Activated CD4-positive, alpha-beta T cell treated with anti-CD3 and anti-CD28 coated beads, Interleukin-2, Interleukin-4, amounts not matched to agents 100 ng/mL and 50 ng/mL, durations not matched to agents 16 hours and 8 hours (primary cell): ENCODE results near the gene PILRA.
"Not testable (repeated sequence)": the region's sequence is repeated elsewhere in the genome, so short reads cannot be mapped to it uniquely, and the experiment has no call there.

Source experiments
- DNase-seq: peaks from one replicate; pipeline ENCODE4 v3.0.0-alpha.2; 2020; ENCODE audit warnings: low spot score

PILRA gene

GRCh38 chr7:100434297-100435144 is 61.2 kb downstream of the PILRA start:
- DNase-seq = no peak

GRCh38 chr7:100435401-100436304 is 62.4 kb downstream of the PILRA start:
- DNase-seq = peak; percentile 23

- no peak for DNase-seq
Measured at GRCh38 chr7:100437150-100438100, 64.1 kb downstream of the PILRA start.

GRCh38 chr7:100438172-100438571 is 64.9 kb downstream of the PILRA start:
- DNase-seq = no peak

DNA sequence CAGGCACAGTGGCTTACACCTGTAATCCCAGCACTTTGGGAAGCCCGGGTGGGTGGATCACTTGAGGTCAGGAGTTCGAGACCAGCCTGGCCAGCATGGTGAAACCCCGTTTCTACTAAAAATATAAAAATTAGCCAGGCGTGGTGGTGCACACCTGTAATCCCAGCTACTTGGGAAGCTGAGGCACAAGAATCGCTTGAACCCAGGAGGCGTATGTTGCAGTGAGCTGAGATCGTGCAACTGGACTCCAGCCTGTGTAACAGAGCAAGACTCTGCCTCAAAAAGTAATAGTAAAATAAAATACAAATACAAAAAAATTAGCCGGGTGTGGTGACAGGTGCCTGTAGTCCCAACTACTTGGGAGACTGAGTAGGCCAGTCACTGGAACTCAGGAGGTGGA is 65.4 kb downstream of the PILRA start:
- DNase-seq = not testable (repeated sequence)

DNA sequence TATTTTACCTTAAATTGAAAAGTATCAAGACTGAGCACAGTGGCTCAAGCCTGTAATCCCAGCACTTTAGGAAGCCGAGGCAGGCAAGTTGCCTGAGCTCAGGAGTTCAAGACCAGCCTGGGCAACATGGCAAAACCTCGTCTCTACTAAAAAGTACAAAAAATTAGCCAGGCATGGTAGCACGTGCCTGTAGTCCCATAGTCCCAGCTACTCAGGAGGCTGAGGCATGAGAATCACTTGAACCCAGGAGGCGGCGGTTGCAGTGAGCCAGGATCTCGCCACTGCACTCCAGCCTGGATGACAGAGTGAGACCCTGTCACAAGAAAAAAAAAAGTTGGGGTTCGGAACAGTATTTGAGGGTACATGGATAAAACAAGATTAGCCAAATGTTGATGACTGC is 66.0 kb downstream of the PILRA start:
- DNase-seq = not testable (repeated sequence)

DNA sequence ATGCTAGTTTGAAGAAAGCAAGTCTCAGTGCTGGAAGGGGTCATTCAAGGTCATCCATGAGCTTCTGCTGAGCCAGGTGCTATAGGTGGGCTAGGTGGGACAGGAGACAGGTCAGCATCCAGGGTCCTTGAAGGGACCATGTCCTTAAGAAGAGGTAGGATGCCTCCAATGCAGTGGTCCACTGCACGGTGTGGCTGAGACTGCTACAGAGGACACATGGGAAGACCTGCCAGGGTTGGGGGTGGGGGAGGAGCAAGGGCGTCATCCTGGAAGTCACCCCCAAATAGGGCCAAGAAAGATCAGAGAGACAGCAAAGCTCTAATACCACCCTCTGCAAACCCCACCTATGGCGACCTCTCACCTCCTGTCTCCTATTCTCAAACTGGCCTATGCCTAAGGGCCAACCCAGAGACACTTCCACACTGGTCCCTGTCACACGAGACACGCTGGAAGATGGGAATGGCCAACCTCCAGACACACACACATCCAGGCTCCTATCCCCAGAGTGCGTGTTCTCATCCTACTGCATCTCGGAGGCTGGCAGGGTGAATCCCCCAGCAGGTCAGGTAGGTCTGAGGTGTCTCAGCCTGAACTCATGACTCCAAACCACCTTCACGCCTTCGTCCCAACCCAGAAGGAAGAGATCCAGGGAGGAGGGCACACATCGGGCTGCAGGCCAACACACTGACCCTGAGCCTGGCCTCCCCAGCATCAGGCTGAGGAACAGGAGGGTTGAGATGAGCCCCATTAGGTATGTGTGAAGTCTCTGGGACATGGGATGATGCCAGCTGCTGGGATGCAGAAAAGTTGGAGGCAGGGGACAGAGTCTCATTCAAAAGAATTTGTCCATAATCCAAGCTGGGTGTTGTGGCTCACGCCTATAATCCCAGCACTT is 68.6 kb downstream of the PILRA start:
- DNase-seq = no peak

GRCh38 chr7:100443096-100443840 is 70.0 kb downstream of the PILRA start:
- DNase-seq = no peak

- no peak for DNase-seq
Measured at GRCh38 chr7:100444311-100445278, 71.3 kb downstream of the PILRA start.

- no peak for DNase-seq
Measured at GRCh38 chr7:100446040-100446439, 72.8 kb downstream of the PILRA start.

DNA sequence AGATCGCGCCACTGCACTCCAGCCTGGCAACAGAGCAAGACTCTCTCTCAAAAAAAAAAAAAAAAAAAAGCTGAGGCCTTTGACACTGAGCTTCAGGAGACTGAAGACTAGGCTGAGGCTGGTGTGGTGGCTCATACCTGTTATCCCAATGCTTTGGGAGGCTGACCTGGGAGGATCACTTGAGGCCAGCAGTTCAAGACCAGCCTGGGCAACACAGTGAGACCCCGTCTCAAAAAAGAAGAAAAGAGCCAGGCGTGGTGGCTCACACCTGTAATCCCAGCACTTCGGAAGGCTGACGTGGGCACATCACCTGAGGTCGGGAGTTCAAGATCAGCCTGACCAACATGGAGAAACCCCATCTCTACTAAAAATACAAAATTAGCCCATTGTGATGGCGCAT is 74.1 kb downstream of the PILRA start:
- not testable (repeated sequence) for DNase-seq

DNA sequence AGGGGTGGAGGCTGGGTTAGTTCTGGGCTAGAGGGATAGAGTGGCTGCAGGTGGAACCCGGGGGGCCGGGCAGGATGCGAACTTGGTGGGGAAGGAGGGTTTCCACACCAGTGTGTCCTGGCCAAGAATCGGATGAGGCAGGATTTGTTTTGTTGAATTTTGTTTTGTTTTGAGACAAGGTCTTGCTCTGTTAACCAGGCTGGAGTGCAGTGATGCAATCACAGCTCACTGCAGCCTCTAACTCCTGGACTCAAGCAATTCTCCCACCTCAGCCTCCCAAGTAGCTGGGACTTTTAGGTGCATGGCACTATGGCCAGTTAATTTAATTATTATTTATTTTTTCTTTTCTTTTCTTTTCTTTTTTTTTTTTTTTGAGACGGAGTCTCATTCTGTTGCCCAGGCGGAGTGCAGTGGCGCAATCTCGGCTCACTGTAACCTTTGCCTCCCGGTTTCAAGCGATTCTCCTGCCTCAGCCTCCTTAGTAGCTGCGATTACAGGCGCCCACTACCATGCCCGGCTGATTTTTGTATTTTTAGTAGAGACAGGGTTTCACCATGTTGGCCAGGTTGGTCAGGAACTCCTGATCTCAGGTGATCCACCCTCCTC is 76.0 kb downstream of the PILRA start:
- DNase-seq = no peak
